DMS153 treated with DMSO at 0.1 percent for 48 hours (cell line): ENCODE results near the gene SETDB1.
"Not testable (repeated sequence)": the region's sequence is repeated elsewhere in the genome, so short reads cannot be mapped to it uniquely, and the experiment has no call there.

Source experiments
- DNase-seq: peaks from one replicate; lab custom pipeline; 2025; ENCODE audit not compliant: unreplicated experiment; lab: John Stamatoyannopoulos, UW

The SETDB1 gene

GRCh38 chr1:150928775-150929174 lies 2.6 kb downstream of the SETDB1 start:
- not testable (repeated sequence) for DNase-seq

GRCh38 chr1:150931773-150932172 lies 5.6 kb downstream of the SETDB1 start:
- DNase-seq, result peak; percentile 12

GRCh38 chr1:150944856-150945255 lies 18.7 kb downstream of the SETDB1 start:
- no peak for DNase-seq

GRCh38 chr1:150954708-150955107 lies 28.5 kb downstream of the SETDB1 start:
- no peak for DNase-seq

- no peak for DNase-seq
Measured at GRCh38 chr1:150955280-150955679, 29.1 kb downstream of the SETDB1 start.

GRCh38 chr1:150957666-150958065 lies 31.5 kb downstream of the SETDB1 start:
- DNase-seq, result no peak

GRCh38 chr1:150960646-150961045 lies 34.5 kb downstream of the SETDB1 start:
- no peak for DNase-seq

GRCh38 chr1:150961756-150962155 lies 35.6 kb downstream of the SETDB1 start:
- DNase-seq, result no peak

- no peak for DNase-seq
Measured at GRCh38 chr1:150963321-150964163, 37.4 kb downstream of the SETDB1 start.

- no peak for DNase-seq
Measured at GRCh38 chr1:150964164-150964489, 38.0 kb downstream of the SETDB1 start.

- no peak for DNase-seq
Measured at GRCh38 chr1:150965605-150966004, 39.4 kb downstream of the SETDB1 start.

GRCh38 chr1:150966011-150966410 lies 39.8 kb downstream of the SETDB1 start:
- DNase-seq, result no peak

- no peak for DNase-seq
Measured at GRCh38 chr1:150967936-150968335, 41.8 kb downstream of the SETDB1 start.

GRCh38 chr1:150968491-150968890 lies 42.3 kb downstream of the SETDB1 start:
- DNase-seq, result no peak

GRCh38 chr1:150969626-150970025 lies 43.5 kb downstream of the SETDB1 start:
- DNase-seq, result no peak

- DNase-seq, result no peak
Measured at GRCh38 chr1:150970808-150971582, 44.8 kb downstream of the SETDB1 start.

- DNase-seq, result no peak
Measured at GRCh38 chr1:150971583-150972416, 45.6 kb downstream of the SETDB1 start.

GRCh38 chr1:150972417-150972940 lies 46.3 kb downstream of the SETDB1 start:
- DNase-seq, result no peak

- no peak for DNase-seq
Measured at GRCh38 chr1:150973258-150973835, 47.2 kb downstream of the SETDB1 start.

- DNase-seq, result peak; percentile 33
Measured at GRCh38 chr1:150973836-150974579, 47.8 kb downstream of the SETDB1 start.
